Epithelial cell of proximal tubule (primary cell): ENCODE results near the gene SCN8A. TPM values are rescaled to one million over a fixed set of nuclear protein-coding genes. Genes with fewer than 3 reads are reported as not detected.
A peak's percentile ranks its signal among the peaks of the same experiment; 100 is the strongest.

ENCODE experiments used
- DNase-seq: peaks from one replicate; pipeline ENCODE4 v3.0.0-alpha.2; 2011; ENCODE audit warnings: low read depth
- H3K4me3 ChIP-seq: 2 replicates; pipeline ENCODE4 v1.5.1; 2011; ENCODE audit warnings: low read depth, mild to moderate bottlenecking, low read length
- CTCF ChIP-seq: conservative IDR thresholded peaks from 2 replicates; pipeline ENCODE4 v1.5.1; 2012; ENCODE audit warnings: low read depth, mild to moderate bottlenecking, low read length
- total RNA-seq: library from RNA; depleted of rRNA; stranded (reverse); fragments of >200 nt; gene quantifications from 2 replicates; pipeline ENCODE4 v1.2.3, GENCODE V29; 2015

SCN8A gene
- total RNA-seq, 1 donor from 2014 or later, result 0.86 TPM

- TF ChIP-seq CTCF, result no peak
- no peak overlapping the region for H3K4me3 ChIP-seq
- DNase-seq, result no peak
Observed at GRCh38 chr12:51687614-51688013, 96.6 kb downstream of the SCN8A start.

GRCh38 chr12:51689983-51690382 lies 99.0 kb downstream of the SCN8A start:
- DNase-seq, result no peak
- H3K4me3 ChIP-seq, result no peak overlapping the region
- no peak for TF ChIP-seq CTCF

- DNase-seq, result no peak
- no peak overlapping the region for H3K4me3 ChIP-seq
- TF ChIP-seq CTCF, result no peak
Observed at GRCh38 chr12:51692016-51692415, 101.0 kb downstream of the SCN8A start.

GRCh38 chr12:51693569-51693968 lies 102.5 kb downstream of the SCN8A start:
- TF ChIP-seq CTCF, result no peak
- no peak for DNase-seq
- H3K4me3 ChIP-seq, result no peak overlapping the region

GRCh38 chr12:51694146-51694545 lies 103.1 kb downstream of the SCN8A start:
- no peak overlapping the region for H3K4me3 ChIP-seq
- no peak for TF ChIP-seq CTCF
- peak; percentile 50 for DNase-seq

GRCh38 chr12:51695241-51696010 lies 104.4 kb downstream of the SCN8A start:
- H3K4me3 ChIP-seq, result no peak overlapping the region
- DNase-seq, result no peak
- no peak for TF ChIP-seq CTCF

GRCh38 chr12:51699219-51699618 lies 108.2 kb downstream of the SCN8A start:
- DNase-seq, result no peak
- H3K4me3 ChIP-seq, result no peak overlapping the region
- no peak for TF ChIP-seq CTCF
